MV-4-11 (cell line): ENCODE data around the gene CAGE1.
"Not testable (repeated sequence)": the region's sequence is repeated elsewhere in the genome, so short reads cannot be mapped to it uniquely, and the experiment has no call there.

Source experiments
- DNase-seq: peaks from one replicate; lab custom pipeline; 2025; lab: John Stamatoyannopoulos, UW

The CAGE1 gene

DNA sequence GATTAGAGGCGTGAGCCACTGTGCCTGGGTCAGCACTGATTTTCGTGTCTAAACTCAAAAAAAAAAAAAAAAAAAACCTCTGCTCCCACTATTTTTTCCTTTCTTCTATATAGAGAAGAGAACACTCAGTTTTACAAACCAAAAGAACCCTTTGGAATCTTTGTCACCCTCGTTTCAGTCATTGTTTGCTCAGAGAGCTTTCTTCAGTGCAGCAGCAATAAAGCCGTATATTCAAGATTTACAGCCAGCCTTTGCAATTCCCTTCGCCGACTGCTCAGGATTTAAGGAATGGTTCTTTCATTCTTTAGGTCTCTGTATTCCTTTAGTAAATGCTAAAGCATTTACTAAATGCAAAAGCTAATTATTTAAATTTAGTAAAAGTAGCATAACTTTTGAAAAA lies 20.2 kb upstream of the CAGE1 start:
- DNase-seq = no peak

DNA sequence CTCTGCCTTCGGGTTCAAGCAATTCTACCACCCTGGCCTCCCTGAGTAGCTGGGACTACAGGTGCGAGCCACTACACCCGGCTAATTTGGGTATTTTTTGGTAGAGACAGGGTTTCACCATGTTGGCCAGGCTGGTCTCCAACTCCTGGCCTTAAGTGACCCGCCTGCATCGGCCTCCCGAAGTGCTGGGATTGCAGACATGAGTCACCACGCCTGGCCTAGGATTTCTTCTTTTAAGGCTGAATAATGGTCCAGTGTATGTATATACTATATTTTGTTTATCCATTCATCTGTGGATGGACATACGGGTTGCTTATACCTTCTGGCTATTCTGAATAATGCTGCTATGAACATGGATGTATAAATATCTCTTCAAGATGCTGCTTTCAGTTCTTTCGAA lies 17.2 kb upstream of the CAGE1 start:
- DNase-seq = no peak

DNA sequence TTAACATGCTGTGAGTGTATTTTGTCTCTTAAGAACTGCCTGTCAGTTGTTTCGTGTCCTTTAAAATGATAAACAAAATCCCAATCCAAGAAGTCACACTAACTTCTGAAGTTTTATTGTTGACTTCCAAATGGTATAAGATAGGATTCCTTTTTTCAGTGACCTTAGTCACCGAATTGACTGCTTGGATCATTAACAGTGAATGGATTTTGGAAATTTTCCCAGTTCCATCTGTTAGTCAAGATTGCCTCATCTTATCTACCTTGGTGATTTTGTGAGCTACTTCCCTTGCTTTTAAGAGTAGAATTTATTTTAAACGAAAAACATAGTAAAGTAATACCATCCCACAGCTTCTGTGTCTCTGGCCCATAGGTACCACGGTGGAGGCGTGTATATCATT lies 15.0 kb upstream of the CAGE1 start:
- no peak for DNase-seq

DNA sequence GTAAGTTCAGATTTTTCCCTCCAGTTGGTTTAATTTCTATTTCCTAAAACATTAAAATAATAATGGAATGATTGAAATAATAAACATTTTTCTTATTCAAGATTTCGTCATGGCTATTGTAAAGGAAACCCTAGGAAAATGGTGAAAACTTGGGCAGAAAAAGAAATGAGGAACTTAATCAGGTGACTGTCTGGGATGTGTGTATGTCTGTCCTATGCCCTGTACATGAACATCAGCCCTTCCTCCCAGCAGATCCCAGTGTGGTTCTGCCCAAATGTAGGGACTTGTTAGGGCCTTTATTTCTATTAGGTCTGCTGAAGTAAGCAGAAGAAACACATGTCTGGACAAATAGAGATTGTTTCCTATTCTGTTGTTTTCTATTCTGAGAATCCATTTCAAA lies 13.2 kb upstream of the CAGE1 start:
- DNase-seq = no peak

DNA sequence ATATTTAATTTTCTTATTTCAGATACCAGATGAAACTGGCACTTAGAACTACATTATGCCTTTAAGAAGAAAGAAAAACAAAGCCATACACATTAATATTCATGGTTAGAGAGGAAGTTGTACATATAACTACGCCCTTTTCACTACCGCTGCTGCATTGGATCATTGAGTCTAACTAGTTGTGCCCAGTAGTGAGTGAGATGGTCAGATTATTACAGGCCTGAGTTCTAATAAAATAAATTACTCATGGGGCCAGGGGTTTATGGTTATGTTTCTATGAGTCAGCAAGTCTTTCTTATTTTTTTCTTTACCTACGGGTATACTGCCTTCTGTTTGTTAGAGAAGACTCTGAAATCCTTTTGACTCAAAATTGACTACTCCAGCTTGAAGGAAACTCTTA lies 11.5 kb upstream of the CAGE1 start:
- DNase-seq = no peak

DNA sequence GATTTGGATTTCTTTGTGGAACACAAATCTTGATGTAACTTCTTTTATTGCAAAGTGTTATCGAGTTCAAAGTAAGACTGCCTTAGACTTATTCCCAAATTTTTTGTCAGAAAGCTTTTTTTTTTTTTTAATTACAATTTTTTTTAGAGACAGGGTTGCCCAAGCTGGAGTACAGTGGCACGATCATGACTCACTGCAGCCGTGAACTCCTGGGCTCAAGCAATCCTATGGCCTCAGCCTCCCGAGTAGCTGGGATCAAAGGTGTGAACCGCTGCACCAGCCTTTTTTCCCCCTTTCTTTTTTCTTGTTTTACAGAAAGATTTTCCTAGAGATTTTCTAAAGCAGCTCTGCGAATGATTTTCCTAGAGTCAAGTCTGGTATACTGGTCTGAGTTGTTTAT lies 2.9 kb upstream of the CAGE1 start:
- no peak for DNase-seq

DNA sequence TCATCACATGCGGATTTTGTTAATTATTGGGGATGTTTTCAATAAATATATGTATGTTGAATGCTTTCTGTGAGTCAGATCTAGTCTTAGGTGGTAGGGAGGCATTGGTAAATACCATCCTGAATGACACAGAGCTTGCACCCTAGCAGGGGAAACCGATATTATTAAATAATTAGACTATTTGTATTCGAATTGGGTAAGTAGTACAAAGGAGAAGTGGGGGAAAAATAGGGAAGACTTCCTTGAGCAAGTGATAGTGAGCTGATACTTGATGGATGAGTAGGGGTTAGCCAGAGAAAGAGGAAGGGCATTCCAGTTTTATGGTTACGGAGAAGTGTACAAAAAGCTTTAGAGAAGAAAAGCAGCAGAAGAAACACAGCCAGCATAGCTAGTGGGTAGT lies 1.6 kb upstream of the CAGE1 start:
- DNase-seq = peak; percentile 14

DNA sequence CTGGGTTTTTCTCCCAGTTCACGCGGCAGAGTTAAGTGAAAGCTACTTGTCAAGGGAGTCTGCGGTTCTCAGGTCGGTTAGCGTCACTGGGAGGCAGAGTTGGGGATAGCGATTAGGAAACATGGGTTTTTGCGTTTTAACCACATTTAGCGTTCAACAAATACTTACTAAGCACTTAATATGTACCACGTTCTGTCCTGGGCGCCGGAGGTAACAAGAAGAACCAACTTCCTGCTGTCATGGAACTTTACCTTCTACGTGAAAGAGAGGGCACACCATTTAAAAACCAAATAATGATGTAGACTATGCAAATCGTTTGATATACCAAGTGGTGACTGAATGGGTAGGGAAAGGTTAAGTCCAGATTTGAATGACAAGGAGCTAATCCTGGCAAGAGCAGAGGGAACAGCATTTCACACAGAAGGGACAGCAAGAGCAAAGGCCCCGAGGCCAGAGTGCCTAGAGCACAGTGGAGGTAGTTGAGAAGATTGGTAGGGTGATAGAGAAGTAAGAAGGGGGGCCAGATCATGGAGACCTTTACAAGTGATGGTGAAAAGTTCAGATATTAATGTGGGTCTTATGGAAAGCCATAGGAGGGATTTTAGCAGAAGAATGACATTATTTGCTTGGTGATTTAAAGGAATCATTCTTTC lies 810 bp upstream of the CAGE1 start:
- no peak for DNase-seq

DNA sequence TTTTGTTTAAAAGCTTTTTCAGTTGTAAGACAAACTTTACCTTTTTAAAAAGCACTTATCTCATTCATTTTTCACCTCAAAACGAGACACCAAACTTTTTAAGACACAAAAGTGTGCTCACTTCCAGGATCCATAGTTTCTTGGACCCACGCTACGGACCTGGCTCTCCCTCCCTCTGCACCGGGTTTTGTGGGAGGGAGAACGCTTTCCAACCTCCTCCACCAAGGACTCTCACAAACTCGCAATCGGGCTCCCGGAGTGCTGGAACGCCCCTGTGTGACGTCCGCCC lies 436 bp downstream of the CAGE1 start:
- peak; percentile 41 for DNase-seq

DNA sequence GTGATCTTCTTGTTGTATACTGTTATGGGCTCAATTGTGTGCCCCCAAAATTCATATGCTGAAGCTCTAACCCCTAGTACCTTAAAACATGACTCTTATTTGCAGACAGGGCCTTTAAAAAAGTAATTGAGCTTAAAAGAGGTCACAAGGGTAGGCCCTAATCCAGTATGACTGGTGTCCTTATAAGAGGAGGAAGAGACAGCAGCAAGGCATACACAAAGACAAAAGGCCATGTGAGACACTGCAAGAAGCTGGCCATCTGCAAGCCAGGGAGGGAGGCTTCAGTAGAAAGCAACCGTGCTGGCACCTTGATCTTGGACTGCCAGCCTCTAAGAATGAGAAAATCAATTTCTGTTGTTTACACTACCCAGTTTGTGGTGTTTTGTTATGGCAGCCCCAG lies 8.4 kb downstream of the CAGE1 start:
- no peak for DNase-seq

DNA sequence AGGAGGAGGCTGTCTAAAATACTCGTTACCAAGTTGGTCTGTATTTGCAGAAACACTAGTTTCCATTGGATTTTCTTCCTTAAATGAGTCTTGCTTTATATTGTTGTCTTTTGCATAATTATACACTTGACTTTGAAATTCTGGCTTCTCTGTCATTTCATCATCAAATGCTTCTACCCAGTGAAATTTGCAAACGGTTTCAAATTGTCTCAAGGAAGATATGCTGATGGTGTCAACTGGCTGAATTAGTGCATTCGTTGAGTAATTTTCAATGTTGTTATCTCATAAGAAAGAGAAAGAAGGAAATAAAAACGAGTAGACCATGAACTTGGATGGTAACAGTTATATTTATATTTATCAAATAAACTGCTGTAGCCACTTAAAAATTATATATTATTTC lies 10.8 kb downstream of the CAGE1 start:
- peak; percentile 28 for DNase-seq

DNA sequence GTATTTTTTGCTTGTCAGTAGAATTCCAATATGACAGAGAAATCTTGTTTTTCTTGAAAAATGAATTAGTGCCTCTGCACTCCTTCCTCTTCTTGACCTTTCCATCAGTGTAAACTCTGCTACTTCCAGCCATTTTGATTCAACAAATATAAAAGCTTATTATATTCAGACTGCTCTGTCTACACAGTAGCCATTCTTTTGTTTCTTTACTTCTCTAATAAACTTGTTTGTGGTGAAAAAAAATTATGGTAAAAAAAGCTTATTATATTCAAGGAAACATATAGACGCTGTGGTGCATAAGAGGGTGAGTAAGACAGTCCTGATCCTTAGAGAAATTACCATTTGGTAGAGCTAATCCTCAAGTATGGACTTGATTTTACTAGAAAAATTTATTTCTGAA lies 11.6 kb downstream of the CAGE1 start:
- no peak for DNase-seq

DNA sequence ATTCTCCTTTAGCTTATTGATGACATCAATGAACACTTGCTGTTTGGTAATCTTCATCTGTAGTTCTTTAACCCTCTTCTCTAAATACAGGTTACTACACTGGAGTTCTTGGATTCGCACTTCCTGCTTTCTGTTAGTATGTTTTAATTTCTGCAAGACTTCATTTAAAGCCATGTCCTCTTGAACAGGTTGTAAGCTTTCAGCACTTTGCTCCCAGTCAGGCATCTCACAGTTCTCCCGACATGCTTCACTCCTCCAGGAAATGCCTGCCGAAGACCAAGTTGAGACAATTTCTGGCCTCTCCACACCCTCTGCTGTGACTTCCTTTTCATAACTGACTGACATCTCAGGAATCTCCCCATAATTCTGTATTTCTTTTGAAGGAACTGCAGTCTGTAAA lies 15.8 kb downstream of the CAGE1 start:
- peak; percentile 41 for DNase-seq

DNA sequence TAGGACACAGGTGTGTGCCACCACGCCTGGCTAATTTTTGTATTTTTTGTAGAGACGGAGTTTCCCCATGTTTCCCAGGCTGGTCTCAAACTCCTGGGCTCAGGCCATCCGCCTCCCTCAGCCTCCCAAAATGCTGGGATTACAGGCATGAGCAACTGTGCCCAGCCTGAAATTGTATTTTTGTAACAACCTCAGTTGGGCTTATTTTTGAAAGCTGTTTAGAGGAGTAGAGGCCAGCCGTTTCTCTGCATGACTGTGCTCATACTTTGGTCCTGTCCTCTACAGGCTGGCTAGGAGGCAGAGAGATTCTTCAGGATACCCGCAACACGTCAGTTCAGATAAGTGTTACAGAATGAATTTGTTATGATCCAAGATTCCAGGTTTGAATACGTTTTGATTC lies 22.1 kb downstream of the CAGE1 start:
- DNase-seq = no peak

DNA sequence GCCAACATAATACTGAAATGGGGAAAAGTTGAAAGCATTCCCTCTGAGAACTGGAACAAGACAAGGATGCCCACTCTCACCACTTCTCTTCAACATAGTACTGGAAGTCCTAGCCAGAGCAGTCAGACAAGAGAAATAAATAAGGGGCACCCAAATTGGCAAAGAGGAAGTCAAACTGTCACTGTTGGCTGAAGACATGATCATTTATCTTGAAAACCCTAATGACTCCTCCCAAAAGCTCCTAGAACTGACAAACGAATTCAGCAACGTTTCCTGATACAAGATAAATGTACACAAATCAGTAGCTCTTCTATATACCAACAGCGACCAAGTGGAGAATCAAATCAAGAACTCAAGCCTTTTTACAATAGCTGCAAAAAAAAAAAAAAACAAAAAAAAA lies 37.6 kb downstream of the CAGE1 start:
- not testable (repeated sequence) for DNase-seq

DNA sequence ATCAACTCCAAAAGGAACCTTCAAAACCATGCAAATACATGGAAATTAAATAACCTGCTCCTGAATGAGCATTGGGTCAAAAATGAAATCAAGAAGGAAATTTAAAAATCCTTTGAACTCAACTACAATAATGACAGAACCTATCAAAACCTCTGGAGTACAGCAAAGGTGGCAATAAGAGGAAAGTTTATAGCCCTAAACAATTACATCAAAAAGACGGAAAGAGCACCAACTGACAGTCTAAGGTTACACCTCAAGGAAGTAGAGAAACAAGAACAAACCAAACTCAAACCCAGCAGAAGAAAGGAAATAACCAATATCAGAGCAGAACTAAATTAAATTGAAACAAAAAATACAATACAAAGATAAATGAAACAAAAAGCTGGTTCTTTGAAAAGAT lies 39.0 kb downstream of the CAGE1 start:
- not testable (repeated sequence) for DNase-seq

DNA sequence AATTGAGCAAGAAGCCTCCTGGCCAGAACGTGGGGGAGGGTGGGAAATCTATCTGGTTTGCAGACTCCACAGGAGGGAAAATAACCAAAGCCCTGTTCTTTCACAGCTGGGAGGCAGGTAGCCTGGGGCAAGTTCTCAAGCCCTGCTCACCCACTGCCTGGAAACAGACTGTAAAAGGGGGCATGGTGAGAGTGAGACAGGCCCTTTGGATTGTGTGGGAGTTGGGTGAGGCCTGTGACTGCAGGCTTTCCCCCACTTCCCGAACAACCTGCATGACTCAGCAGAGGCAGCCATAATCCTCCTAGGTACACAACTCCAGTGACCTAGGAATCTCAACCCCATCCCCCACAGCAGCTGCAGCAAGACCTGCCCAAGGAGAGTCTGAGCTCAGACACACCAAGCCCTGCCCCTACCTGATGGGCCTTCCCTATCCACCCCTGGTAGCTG lies 42.0 kb downstream of the CAGE1 start:
- not testable (repeated sequence) for DNase-seq

DNA sequence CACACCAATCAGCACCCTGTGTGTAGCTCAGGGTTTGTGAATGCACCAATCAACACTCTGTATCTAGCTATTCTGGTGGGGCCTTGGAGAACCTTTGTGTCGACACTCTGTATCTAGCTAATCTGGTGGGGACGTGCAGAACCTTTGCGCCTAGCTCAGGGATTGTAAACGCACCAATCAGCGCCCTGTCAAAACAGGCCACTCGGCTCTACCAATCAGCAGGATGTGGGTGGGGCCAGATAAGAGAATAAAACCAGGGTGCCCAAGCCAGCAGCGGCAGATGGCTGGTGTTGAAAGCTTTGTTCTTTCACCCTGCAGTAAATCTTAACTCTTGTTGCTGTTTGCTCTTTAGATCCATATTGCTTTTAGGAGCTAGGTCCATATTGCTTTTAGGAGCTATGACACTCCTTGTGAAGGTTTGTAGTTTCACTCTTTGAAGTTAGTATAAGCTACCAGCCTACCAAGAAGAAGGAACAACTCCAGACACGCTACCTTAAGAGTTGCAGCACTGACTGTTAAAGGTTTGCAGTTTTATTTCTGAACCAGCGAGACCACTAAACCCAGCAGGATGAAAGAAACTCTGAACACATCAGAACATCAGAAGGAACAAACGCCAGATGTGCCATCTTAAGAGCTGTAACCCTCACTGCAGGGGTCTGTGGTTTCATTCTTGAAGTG lies 44.6 kb downstream of the CAGE1 start:
- DNase-seq = not testable (repeated sequence)

DNA sequence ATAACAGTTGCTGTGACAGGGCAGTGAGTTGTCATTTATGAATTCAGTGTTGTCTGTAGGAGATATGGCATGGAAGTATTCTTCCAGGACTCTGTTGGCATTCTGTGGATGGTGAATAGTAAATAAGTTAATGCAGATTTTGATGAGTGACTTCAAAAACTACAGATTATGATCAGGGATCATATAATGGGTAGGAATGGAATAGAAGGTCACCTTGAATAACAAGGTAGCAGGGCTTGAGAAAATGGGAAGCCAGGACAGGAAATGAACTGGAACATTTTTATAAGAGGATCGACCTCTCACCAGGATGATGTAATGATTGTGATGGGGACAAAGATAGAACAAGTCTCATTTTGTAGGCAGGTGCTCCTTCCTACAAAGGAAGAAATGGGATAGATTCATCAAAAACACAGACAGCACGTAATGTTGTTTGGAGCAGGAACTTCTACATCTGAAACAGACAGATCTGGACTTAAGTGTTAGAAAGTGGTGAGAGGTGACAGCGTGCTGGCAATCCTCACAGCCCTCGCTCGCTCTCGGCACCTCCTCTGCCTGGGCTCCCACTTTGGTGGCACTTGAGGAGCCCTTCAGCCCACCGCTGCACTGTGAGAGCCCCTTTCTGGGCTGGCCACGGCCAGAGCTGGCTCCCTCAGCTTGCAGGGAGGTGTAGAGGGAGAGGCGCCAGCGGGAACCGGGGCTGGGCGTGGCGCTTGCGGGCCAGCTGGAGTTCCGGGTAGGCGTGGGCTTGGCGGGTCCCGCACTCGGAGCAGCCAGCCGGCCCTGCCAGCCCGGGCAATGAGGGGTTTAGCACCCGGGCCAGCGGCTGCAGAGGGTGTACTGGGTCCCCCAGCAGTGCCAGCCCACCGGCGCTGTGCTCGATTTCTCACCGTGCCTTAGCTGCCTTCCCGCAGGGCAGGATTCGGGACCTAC lies 45.7 kb downstream of the CAGE1 start:
- DNase-seq = no peak

DNA sequence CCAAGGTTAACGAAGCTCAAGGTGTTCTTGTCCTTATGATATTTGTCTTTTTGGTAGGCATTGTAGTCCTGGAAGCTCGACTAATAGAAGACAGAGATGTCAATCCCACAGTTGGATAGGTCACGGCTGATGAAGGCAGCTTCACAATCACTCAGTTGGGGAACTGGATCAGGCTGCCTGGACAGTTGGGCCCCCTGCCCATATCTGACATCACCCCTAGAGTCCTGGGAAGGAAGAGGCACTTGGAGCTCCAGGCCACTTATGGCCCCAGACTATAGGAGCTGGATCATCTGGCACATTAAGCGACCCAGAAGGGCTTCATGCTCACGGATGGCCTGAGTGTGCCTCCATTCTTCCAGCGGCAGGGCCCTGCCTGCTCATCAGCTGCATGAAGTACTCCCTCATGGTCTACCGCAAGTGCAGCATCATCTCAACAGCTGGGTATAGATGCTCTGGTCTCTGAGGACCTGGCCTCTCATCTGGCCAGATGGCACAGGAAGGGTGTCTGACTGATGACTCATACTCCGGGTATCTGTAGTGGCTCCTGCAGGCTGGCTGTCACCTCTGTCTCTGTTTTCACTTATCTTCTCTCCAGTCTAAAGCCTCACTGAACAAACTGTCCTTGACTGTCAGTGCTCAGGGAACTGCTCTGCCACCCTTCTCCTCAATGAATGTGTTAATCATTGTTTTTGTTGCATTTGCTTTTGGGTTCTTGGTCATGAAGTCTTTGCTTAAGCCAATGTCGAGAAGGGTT lies 47.4 kb downstream of the CAGE1 start:
- peak; percentile 35 for DNase-seq

DNA sequence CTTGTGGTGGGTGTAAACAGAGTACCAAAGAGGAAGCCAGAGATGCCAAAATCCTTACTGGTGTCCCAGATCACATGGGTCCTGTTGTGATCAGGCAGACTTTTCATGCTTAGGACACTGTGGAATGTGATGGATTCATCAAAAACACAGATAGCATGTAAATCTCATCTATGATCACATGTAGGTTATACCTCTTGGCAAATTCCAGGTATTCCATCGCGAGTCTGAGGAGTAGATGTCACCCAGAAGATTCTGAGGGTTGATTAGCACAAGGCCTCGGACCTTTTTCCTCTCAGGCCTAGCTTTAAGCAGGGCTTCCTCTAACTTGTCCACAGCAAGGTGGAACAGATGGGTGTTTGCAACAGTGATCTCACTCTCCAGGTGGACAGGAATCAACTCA lies 48.3 kb downstream of the CAGE1 start:
- DNase-seq = no peak

DNA sequence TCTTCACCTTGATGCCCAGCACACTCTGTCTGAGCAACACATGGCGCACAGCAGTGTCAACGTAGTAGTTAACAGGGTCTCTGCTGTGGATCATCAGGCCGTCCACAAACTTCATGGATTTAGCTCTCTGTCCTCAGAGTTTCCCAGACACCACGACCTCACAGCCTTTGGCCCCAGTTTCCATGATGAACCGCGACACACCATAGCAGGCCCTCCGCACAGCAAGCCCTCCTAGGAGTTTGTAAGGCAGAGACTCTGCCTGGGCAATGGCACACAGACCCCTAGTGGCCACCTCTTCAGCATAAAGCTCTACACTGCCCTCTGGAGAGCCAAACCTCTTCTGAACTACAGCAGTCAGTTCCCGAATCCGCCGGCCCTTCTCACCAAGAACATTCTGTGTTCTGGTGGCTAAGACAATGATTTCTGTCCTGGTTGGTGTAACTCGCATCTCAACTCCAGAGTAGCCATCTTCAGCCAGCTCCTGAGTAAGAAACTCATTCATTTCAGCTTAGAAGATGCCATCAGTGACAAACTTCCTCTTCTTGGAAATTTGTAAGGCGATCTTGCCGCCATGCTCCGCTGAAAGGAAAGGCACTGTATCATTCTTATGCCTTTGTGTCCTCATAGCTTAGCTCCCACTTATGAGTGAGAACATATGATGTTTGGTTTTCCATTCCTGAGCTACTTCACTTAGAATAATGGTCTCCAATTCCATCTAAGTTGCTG lies 50.4 kb downstream of the CAGE1 start:
- DNase-seq = peak; percentile 40
